ENCODE data around the gene AP2B1.
"Not testable (repeated sequence)": the region's sequence is repeated elsewhere in the genome, so short reads cannot be mapped to it uniquely, and the experiment has no call there.

Gene AP2B1

GRCh38 chr17:35557353-35557752 is 29.8 kb upstream of the AP2B1 start:
- H3K27ac ChIP-seq (ENCODE audit: low read depth, low read length) = no peak overlapping the region
- no peaks in the 10 kb centered on the region for H3K9me2 ChIP-seq (replicated peaks; ENCODE audit: insufficient read depth, low read length)
- TF ChIP-seq EZH2phosphoT487 (conservative IDR thresholded peaks at IDR 0.05; ENCODE audit: low read length) = no peak
- TF ChIP-seq, protein P1, sequence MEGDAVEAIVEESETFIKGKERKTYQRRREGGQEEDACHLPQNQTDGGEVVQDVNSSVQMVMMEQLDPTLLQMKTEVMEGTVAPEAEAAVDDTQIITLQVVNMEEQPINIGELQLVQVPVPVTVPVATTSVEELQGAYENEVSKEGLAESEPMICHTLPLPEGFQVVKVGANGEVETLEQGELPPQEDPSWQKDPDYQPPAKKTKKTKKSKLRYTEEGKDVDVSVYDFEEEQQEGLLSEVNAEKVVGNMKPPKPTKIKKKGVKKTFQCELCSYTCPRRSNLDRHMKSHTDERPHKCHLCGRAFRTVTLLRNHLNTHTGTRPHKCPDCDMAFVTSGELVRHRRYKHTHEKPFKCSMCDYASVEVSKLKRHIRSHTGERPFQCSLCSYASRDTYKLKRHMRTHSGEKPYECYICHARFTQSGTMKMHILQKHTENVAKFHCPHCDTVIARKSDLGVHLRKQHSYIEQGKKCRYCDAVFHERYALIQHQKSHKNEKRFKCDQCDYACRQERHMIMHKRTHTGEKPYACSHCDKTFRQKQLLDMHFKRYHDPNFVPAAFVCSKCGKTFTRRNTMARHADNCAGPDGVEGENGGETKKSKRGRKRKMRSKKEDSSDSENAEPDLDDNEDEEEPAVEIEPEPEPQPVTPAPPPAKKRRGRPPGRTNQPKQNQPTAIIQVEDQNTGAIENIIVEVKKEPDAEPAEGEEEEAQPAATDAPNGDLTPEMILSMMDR (IDR thresholded peaks at IDR 0.05; ENCODE audit: insufficient read depth, low read length, poor library complexity, severe bottlenecking) = no peak
- H3F3A ChIP-seq (ENCODE audit: insufficient read depth) = no peaks in the 10 kb centered on the region
- no peaks in the 10 kb centered on the region for H3K79me2 ChIP-seq (ENCODE audit: insufficient read depth, low read length)
- H3K36me3 ChIP-seq (ENCODE audit: low read length) = no peaks in the 10 kb centered on the region
- H3K27me3 ChIP-seq (ENCODE audit: low read length) = no peaks in the 10 kb centered on the region
- H2AFZ ChIP-seq (ENCODE audit: low read depth, low read length, severe bottlenecking) = no peak overlapping the region
- H3K4me3 ChIP-seq (ENCODE audit: insufficient read depth, low read length, poor library complexity, severe bottlenecking) = no peak overlapping the region
- no peak overlapping the region for H3K9ac ChIP-seq (ENCODE audit: low read length)
- no peak overlapping the region for H3K4me2 ChIP-seq (ENCODE audit: low read depth, low read length, poor library complexity, severe bottlenecking)
- H4K20me1 ChIP-seq (ENCODE audit: low read depth, low read length) = no peaks in the 10 kb centered on the region
- H3K9me3 ChIP-seq (ENCODE audit: insufficient read depth, low read length) = no peaks in the 10 kb centered on the region

GRCh38 chr17:35559495-35560210 is 27.5 kb upstream of the AP2B1 start:
- no peak overlapping the region for H2AFZ ChIP-seq (ENCODE audit: low read depth, low read length, severe bottlenecking)
- no peak overlapping the region for H3K9ac ChIP-seq (ENCODE audit: low read length)
- H3K79me2 ChIP-seq (ENCODE audit: insufficient read depth, low read length) = no peaks in the 10 kb centered on the region
- H3K36me3 ChIP-seq (ENCODE audit: low read length) = no peaks in the 10 kb centered on the region
- no peaks in the 10 kb centered on the region for H3K9me3 ChIP-seq (ENCODE audit: insufficient read depth, low read length)
- H3K27ac ChIP-seq (ENCODE audit: low read depth, low read length) = no peak overlapping the region
- H3K4me3 ChIP-seq (ENCODE audit: insufficient read depth, low read length, poor library complexity, severe bottlenecking) = no peak overlapping the region
- no peak overlapping the region for H3K4me2 ChIP-seq (ENCODE audit: low read depth, low read length, poor library complexity, severe bottlenecking)
- H4K20me1 ChIP-seq (ENCODE audit: low read depth, low read length) = no peaks in the 10 kb centered on the region
- TF ChIP-seq, protein P1 (IDR thresholded peaks at IDR 0.05; ENCODE audit: insufficient read depth, low read length, poor library complexity, severe bottlenecking) = no peak
- no peak for TF ChIP-seq EZH2phosphoT487 (conservative IDR thresholded peaks at IDR 0.05; ENCODE audit: low read length)
- no peaks in the 10 kb centered on the region for H3K9me2 ChIP-seq (replicated peaks; ENCODE audit: insufficient read depth, low read length)
- H3F3A ChIP-seq (ENCODE audit: insufficient read depth) = no peaks in the 10 kb centered on the region
- no peaks in the 10 kb centered on the region for H3K27me3 ChIP-seq (ENCODE audit: low read length)

DNA sequence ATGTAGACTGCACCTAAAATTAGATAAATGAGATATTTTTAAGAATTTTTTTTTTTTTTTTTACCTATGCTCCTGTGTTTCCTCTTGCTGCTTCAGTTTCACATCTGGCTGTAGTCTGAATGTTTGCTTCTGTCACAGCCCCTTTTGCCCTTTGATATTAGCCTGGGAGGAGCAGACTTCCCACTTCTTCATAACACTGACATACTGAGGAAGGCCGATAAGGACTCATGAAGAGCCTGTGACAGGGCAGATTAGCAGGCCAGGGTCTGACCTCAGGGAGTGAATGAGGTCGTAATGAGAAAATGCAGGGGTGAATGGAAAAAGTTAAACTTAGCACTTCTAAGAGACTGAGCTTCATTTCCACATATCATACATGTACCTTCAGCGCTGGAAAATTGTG is 26.4 kb upstream of the AP2B1 start, which contains the start of gene SLFN14:
SLFN14 (minus strand) TSS at position 117 of the 400 bp plus-strand sequence. CDS start 2,757 bp downstream, outside the sequence.
- no peak for TF ChIP-seq EZH2phosphoT487 (conservative IDR thresholded peaks at IDR 0.05; ENCODE audit: low read length)
- TF ChIP-seq, protein P1 (IDR thresholded peaks at IDR 0.05; ENCODE audit: insufficient read depth, low read length, poor library complexity, severe bottlenecking) = no peak
- Histone ChIP-seq H3K79me2 (ENCODE audit: insufficient read depth, low read length) (no peaks in the 10 kb centered on the region), H3K4me2 (ENCODE audit: low read depth, low read length, poor library complexity, severe bottlenecking) (no peak within 1 kb of the TSS), H3K9ac (ENCODE audit: low read length) (no peak within 1 kb of the TSS), H3K9me2 (replicated peaks; ENCODE audit: insufficient read depth, low read length) (no peaks in the 10 kb centered on the region), H3K36me3 (ENCODE audit: low read length) (no peaks in the 10 kb centered on the region), H4K20me1 (ENCODE audit: low read depth, low read length) (no peaks in the 10 kb centered on the region), H3F3A (ENCODE audit: insufficient read depth) (no peaks in the 10 kb centered on the region), H3K27me3 (ENCODE audit: low read length) (no peaks in the 10 kb centered on the region), H3K4me3 (ENCODE audit: insufficient read depth, low read length, poor library complexity, severe bottlenecking) (no peak within 1 kb of the TSS), H3K9me3 (ENCODE audit: insufficient read depth, low read length) (no peaks in the 10 kb centered on the region), H3K27ac (ENCODE audit: low read depth, low read length) (no peak within 1 kb of the TSS), H2AFZ (ENCODE audit: low read depth, low read length, severe bottlenecking) (no peak within 1 kb of the TSS)

DNA sequence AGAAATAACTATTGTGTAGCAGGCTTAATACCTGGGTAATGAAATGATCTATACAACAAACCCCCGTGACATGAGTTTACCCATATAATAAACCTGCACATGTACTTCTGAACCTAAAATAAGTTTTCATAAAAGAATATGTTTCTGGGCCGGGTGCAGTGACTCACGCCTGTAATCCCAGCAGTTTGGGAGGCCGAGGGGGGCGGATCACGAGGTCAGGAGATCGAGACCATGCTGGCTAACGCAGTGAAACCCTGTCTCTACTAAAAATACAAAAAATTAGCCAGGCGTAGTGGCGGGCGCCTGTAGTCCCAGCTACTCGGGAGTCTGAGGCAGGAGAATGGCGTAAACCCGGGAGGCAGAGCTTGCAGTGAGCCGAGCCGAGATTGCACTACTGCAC is 23.9 kb upstream of the AP2B1 start:
- not testable (repeated sequence) for H3K9me2 ChIP-seq (replicated peaks; ENCODE audit: insufficient read depth, low read length); H3K4me2 ChIP-seq (ENCODE audit: low read depth, low read length, poor library complexity, severe bottlenecking); H3K9me3 ChIP-seq (ENCODE audit: insufficient read depth, low read length); H2AFZ ChIP-seq (ENCODE audit: low read depth, low read length, severe bottlenecking); H4K20me1 ChIP-seq (ENCODE audit: low read depth, low read length); H3K27ac ChIP-seq (ENCODE audit: low read depth, low read length); H3K4me3 ChIP-seq (ENCODE audit: insufficient read depth, low read length, poor library complexity, severe bottlenecking); H3K9ac ChIP-seq (ENCODE audit: low read length); H3K27me3 ChIP-seq (ENCODE audit: low read length); H3K36me3 ChIP-seq (ENCODE audit: low read length); H3K79me2 ChIP-seq (ENCODE audit: insufficient read depth, low read length); H3F3A ChIP-seq (ENCODE audit: insufficient read depth)

Data from SU-DHL-6 (cell line).